Measurements from ENCODE around the gene CHD6. TPM values are rescaled to one million over a fixed set of nuclear protein-coding genes. Genes with fewer than 3 reads are reported as not detected.

Gene CHD6
- total RNA-seq, 2 experiments from 2014 or later = 114 to 126 TPM

GRCh38 chr20:41574802-41575389, 43.3 kb downstream of the CHD6 start:
- ATAC-seq (ENCODE audit: poor library complexity) = no peak
- H3K27me3 ChIP-seq (ENCODE audit: control insufficient read depth in 1 of 2, insufficient read depth in 2 of 2, low read length in 2 of 2) = no peaks in the 10 kb centered on the region
- ChIA-PET CTCF (no interaction called here), POLR2A (no interaction called here)
- H3K4me1 ChIP-seq (ENCODE audit: insufficient read depth, low read length) = peaks cover 32% of the 10 kb centered on the region
- Mint-ChIP-seq H3K27ac (no peak overlapping the region), H3K36me3 (ENCODE audit: low read depth) (peaks cover 7% of the 10 kb centered on the region), H3K4me3 (no peak overlapping the region), H3K4me1 (ENCODE audit: low read depth) (peaks cover 83% of the 10 kb centered on the region), H3K9me3 (peaks cover 4% of the 10 kb centered on the region), H3K27me3 (no peaks in the 10 kb centered on the region)
- no peak overlapping the region for H3K27ac ChIP-seq (ENCODE audit: low read depth in 1 of 2, low read length in 2 of 2)
- no peak for DNase-seq
- intact Hi-C loops (cut with DNase I, micrococcal nuclease) = no loop called here
- no peak overlapping the region for H3K4me3 ChIP-seq (ENCODE audit: low read length)
- TF ChIP-seq CTCF (IDR thresholded peaks at IDR 0.05) = no peak
- no peaks in the 10 kb centered on the region for H3K36me3 ChIP-seq (ENCODE audit: insufficient read depth, low read length)
- peaks cover 4 to 10% of the 10 kb centered on the region in 2 experiments for H3K9me3 ChIP-seq (ENCODE audit: control insufficient read depth in 1 of 2, insufficient read depth in 1 of 2, low read length in 2 of 2)

- ATAC-seq (ENCODE audit: poor library complexity) (no peak), DNase-seq (no peak)
- no peak for TF ChIP-seq CTCF (IDR thresholded peaks at IDR 0.05)
- Mint-ChIP-seq H3K4me3 (peak overlapping the region; percentile 32), H3K9me3 (peaks cover 4% of the 10 kb centered on the region), H3K27ac (no peak overlapping the region), H3K36me3 (ENCODE audit: low read depth) (peaks cover 5% of the 10 kb centered on the region), H3K4me1 (ENCODE audit: low read depth) (peaks cover 81% of the 10 kb centered on the region), H3K27me3 (no peaks in the 10 kb centered on the region)
- intact Hi-C loops (cut with DNase I, micrococcal nuclease) = no loop called here
- H3K36me3 ChIP-seq (ENCODE audit: insufficient read depth, low read length) = no peaks in the 10 kb centered on the region
- H3K27ac ChIP-seq (ENCODE audit: low read depth in 1 of 2, low read length in 2 of 2) = no peak overlapping the region
- no peaks in the 10 kb centered on the region for H3K27me3 ChIP-seq (ENCODE audit: control insufficient read depth in 1 of 2, insufficient read depth in 2 of 2, low read length in 2 of 2)
- ChIA-PET POLR2A (no interaction called here), CTCF (no interaction called here)
- peaks cover 32% of the 10 kb centered on the region for H3K4me1 ChIP-seq (ENCODE audit: insufficient read depth, low read length)
- peaks cover 4 to 10% of the 10 kb centered on the region in 2 experiments for H3K9me3 ChIP-seq (ENCODE audit: control insufficient read depth in 1 of 2, insufficient read depth in 1 of 2, low read length in 2 of 2)
- no peak overlapping the region for H3K4me3 ChIP-seq (ENCODE audit: low read length)
Observed at GRCh38 chr20:41573955-41574354, 44.2 kb downstream of the CHD6 start.

GRCh38 chr20:41572010-41572572, 46.1 kb downstream of the CHD6 start:
- no peak for TF ChIP-seq CTCF (IDR thresholded peaks at IDR 0.05)
- no peak overlapping the region for H3K27ac ChIP-seq (ENCODE audit: low read depth in 1 of 2, low read length in 2 of 2)
- Mint-ChIP-seq H3K27me3 (no peaks in the 10 kb centered on the region), H3K27ac (no peak overlapping the region), H3K4me1 (ENCODE audit: low read depth) (peaks cover 88% of the 10 kb centered on the region), H3K9me3 (peaks cover 4% of the 10 kb centered on the region), H3K4me3 (no peak overlapping the region), H3K36me3 (ENCODE audit: low read depth) (peaks cover 10% of the 10 kb centered on the region)
- H3K9me3 ChIP-seq (ENCODE audit: control insufficient read depth in 1 of 2, insufficient read depth in 1 of 2, low read length in 2 of 2) = peaks cover 4 to 10% of the 10 kb centered on the region in 2 experiments
- H3K36me3 ChIP-seq (ENCODE audit: insufficient read depth, low read length) = no peaks in the 10 kb centered on the region
- H3K4me1 ChIP-seq (ENCODE audit: insufficient read depth, low read length) = peaks cover 28% of the 10 kb centered on the region
- no peaks in the 10 kb centered on the region for H3K27me3 ChIP-seq (ENCODE audit: control insufficient read depth in 1 of 2, insufficient read depth in 2 of 2, low read length in 2 of 2)
- DNase-seq (no peak), ATAC-seq (ENCODE audit: poor library complexity) (no peak)
- intact Hi-C loops (cut with DNase I, micrococcal nuclease) = no loop called here
- no peak overlapping the region for H3K4me3 ChIP-seq (ENCODE audit: low read length)
- CTCF ChIA-PET = no interaction called here
- POLR2A ChIA-PET = interaction anchor here (1.0 kb wide), 1 partner anchor 121 kb away, joined by 3 read pairs; no protein-coding TSS in a partner anchor
